HT-29 (cell line): ENCODE results near the gene ITPRID1. TPM values are rescaled to one million over a fixed set of nuclear protein-coding genes. Genes with fewer than 3 reads are reported as not detected.
A peak's percentile ranks its signal among the peaks of the same experiment; 100 is the strongest.

Experiments
- DNase-seq: peaks from one replicate; pipeline ENCODE4 v3.0.0-alpha.2; 2015; ENCODE audit warnings: low spot score
- total RNA-seq: library from RNA; depleted of rRNA; stranded (reverse); fragments of >200 nt; shearing (Covaris generic); gene quantifications from 2 replicates; pipeline ENCODE4 v1.2.3, GENCODE V29; 2014

ITPRID1 gene
- total RNA-seq, 1 experiment from 2014 or later, result not detected

GRCh38 chr7:31516680-31517502 lies 3.0 kb downstream of the ITPRID1 start:
- no peak for DNase-seq

DNA sequence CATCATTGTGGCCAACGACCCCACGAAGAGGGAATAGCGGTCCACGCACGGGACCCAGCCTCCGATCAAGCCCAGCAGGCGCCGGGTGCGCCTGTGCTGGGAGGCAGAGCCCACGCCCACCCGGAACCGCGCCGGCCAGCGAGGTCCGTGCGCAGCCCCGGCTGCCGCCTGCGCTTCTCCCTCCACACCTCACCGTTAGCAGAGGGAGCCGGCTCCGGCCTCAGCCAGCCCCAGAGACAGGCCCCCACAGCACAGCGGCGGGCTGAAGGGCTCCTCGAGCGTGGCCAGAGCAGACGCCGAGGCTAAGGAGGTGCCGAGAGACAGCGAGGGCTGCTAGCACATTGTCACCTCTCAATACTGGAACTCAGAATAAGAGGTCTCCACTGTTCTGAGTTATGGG lies 3.6 kb downstream of the ITPRID1 start:
- DNase-seq, result no peak

- DNase-seq, result no peak
Measured at GRCh38 chr7:31518766-31519165, 4.9 kb downstream of the ITPRID1 start.

- no peak for DNase-seq
Measured at GRCh38 chr7:31521336-31522010, 7.6 kb downstream of the ITPRID1 start.

- DNase-seq, result no peak
Measured at GRCh38 chr7:31526864-31527263, 13.0 kb downstream of the ITPRID1 start.

DNA sequence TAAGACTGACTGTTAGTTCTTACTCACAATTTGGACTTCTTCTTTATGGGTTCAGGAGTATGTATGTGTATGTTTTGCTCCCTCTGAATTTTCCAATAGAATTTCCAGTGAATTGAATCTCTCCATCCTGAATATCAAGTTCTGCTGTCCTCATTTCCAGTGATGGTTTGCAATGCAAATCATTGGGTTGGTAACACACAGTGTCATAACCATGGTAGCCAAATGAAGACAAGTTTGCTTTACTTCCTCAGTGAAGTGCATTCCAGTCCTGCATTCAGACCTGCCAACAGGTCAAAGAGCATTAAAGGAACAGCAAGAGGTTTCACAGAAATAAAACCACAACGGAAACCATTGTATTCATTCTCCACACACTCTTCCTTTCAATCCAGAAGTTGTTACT lies 15.2 kb downstream of the ITPRID1 start:
- DNase-seq, result peak; percentile 7

- peak; percentile 53 for DNase-seq
Measured at GRCh38 chr7:31540651-31541185, 26.8 kb downstream of the ITPRID1 start.

DNA sequence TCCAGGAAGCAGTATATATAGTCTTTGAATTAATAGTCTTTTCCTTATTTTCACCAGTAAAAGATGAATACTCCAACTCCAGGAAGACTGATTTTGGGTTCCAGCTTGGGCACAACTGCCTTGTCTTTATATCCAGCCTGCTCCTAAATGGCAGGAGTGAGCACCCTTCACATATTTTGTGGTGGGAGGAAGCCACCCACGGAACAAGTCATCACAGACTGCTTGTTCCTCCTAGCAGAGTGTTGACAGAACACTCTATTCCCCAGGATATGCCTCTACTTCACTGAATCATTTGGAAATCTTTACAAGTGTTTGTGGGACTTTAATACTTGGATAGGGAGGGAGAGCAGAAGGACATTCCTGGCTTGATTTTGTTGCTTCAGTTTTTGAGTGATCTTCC lies 31.7 kb downstream of the ITPRID1 start:
- DNase-seq, result no peak

- peak; percentile 89 for DNase-seq
Measured at GRCh38 chr7:31549611-31550010, 35.7 kb downstream of the ITPRID1 start.

DNA sequence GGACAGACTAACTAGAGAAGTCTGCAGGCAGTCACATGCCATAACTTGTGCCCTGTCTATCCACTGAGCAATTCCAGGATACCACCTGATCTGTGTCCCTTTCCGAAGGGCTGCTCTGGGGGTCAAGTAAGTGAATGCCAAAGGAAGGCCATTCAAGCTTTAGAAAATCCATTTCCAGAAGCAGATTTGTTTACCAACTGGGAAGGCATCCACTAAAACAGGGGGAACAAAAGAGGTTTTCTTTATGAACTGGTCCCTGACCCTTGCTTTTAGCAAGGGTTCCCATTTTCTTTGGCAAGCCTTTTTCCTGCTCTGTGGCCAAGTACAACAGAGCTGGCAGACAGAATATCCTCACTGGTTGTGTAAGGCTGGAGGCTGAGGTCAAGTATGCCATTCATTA lies 36.5 kb downstream of the ITPRID1 start:
- peak; percentile 16 for DNase-seq

- peak; percentile 72 for DNase-seq
Measured at GRCh38 chr7:31553661-31554081, 39.8 kb downstream of the ITPRID1 start.

- no peak for DNase-seq
Measured at GRCh38 chr7:31562002-31562401, 48.1 kb downstream of the ITPRID1 start.

DNA sequence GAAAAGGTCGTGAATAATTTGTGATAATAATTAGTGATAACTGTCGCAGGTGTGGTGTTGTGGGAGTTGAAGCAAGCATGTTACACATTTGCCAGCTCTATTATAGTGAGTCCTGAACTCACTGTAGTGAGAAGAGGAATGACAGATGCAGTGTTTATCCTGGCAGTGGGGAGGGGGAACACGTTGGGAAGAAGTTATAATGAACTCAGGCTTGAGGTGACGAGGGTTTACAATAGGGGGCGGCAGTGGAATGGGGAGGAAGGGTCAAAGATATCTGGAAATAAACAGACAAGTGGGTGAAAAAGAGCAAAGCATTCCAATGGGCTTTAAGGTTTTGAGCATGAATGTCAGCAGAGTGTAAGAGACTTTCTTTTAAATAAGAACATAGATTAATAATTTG lies 49.6 kb downstream of the ITPRID1 start:
- no peak for DNase-seq

GRCh38 chr7:31563951-31564350 lies 50.1 kb downstream of the ITPRID1 start:
- no peak for DNase-seq

- DNase-seq, result no peak
Measured at GRCh38 chr7:31564661-31565060, 50.8 kb downstream of the ITPRID1 start.

GRCh38 chr7:31569528-31569927 lies 55.6 kb downstream of the ITPRID1 start:
- DNase-seq, result no peak

GRCh38 chr7:31583526-31583925 lies 69.6 kb downstream of the ITPRID1 start:
- DNase-seq, result no peak

DNA sequence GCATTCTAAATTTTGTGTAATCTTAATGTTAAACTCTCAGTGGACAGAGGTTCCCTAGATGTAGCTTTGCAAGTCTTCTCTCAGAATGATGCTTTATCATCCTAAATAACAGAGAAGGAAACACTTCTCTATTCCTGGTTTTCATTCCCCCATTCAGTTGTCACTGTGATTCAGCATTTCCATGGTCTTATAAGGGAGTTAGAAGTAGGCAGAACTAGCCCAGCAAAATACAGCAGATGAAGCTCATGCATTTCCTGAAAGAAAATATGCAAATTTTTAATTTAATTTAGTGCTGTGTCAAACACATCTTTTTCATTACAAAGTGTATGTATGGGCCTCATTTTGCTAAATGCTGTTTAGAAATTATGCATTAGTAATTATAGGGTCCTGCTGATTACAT lies 70.1 kb downstream of the ITPRID1 start:
- no peak for DNase-seq

- no peak for DNase-seq
Measured at GRCh38 chr7:31595390-31595789, 81.5 kb downstream of the ITPRID1 start.

DNA sequence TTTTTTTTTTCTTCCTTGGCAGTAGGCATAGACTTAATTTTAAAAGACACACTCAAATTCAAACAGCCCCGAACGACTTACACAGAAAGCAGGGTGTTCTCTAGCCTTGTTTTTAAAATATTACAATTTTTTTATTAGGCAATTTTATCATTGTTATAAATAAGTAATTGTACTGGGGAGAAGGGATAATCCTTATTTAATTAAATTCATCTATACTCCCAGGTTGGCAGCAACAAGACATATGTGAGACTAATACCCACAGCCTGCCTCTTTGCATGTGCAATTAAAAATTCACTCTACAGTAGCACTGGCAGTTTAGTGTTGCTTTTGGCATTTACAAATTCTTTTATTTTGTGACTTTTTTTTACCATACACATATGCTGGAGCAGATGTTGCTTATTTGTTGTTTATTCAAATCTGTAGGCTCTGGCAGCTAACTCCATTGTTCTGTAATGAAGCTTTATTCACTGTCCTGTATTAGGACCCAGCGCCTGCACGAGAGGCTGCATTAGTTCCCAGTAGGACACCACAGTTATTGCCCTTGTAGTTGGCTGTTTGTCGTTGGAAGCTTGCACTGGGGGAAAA lies 88.2 kb downstream of the ITPRID1 start:
- DNase-seq, result no peak

DNA sequence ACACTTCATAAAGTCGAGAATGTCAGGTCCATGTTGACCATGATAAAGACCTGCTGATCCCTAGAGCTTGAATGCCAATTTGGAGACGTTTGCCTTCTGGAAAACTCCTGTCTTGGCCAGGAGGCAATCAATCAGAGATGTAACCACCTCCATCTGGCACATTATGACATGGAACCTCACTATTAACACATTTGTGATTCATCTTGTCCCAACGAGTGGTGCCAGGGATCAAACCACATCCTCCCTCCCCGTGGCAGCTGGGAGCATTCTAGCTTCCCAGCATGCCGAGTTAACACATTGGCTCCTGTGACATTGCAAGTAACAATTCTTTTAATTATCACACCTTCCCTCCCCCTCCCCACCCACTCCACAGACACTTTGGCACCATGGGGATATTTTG lies 89.2 kb downstream of the ITPRID1 start:
- DNase-seq, result no peak

GRCh38 chr7:31613604-31614003 lies 99.7 kb downstream of the ITPRID1 start:
- no peak for DNase-seq
